ENCODE results near the gene KRT34. TPM values are rescaled to one million over a fixed set of nuclear protein-coding genes. Genes with fewer than 3 reads are reported as not detected.

The KRT34 gene
- total RNA-seq, 1 donor from 2014 or later: not detected

DNA sequence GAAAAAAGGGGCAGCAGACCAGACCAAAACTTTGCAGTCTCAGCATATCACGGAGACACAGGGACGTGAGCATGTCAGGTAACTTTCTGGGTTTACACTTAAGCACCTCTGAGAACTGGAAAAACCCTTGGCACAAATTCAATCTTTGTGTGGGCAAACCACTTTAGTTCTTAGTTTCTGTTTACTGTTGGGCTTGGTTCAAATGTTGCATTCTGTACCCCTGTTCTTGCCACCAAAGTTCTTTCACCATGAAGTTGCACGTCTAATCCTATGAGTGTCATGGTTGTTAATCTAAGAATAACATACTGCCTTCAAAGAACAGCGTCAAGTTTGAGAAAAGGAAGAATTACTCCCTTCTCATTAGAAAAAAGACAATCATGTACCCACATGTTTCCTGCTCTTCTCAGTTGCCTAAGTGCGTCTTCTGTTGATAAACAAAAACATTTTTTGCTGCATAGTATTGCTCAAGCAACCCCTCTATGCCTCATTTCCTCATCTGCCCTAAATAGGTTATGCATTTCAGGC, 43.1 kb downstream of the KRT34 start:
- no peak for DNase-seq (ENCODE audit: low spot score)
- intact Hi-C loops (cut with DNase I): no loop called here

DNA sequence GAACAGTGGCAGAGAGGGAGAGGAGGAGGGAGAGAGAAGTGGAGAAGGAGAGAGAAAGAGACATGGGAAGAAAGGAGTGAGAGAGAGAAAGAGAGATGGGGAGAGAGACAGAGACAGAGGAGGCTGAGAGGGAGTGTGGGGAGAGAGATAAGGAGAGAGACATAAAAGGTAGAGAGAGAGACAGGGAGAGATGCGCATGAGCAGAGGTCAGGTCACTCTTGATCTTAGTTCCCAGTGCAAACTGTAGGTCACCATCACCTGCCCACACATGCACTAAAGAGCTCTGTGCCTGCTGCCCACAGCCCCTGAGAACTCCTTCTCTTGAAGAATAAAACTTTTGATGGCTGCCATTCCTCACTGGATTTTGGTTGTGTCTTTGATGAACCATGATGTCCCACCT, 46.4 kb downstream of the KRT34 start:
- intact Hi-C loops (cut with DNase I): no loop called here
- DNase-seq (ENCODE audit: low spot score): no peak

DNA sequence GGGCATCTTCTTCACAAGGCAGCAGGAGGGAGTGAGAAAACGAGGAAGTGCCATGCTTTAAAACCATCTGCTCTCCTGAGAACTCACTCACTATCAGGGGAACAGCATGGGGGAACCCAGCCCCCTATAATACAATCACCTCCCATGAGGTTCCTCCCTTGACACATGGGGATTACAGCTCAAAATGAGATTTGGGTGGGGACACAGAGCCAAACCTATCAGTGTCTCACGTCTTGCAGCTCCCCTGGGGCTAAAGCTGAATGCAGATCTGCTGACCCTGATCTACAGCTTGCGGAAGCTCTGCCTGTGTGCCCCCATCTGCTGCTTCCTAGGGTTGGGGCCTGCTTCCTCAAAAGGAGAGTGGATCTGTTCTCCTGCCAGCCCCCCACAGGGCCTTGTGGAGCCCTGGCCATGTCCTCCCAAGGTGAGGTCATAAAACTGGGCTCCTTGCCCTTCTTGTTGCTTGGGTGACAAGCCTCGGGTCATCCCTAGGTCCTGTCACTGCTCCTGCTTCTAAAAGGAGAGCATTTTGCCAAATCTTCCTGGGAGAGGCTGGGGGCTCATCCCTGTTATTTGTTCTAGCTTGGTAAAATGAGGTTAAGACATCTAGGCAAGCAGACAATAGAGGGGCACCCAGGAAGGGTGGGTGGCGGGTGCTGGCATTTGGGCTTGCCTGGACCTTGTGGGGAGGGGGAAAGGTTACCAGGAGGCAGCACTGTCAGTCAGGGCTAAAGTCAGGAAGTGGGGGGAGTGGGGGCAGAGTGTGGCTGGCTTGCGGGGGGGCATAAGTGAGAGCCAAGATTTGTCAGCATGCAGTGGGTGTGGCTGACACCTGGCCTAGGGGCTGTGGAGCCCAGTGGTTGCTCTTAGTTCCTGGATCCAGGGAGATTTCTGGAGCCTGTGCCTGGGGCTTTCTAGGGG, 47.5 kb downstream of the KRT34 start:
- no peak for DNase-seq (ENCODE audit: low spot score)
- intact Hi-C loops (cut with DNase I): no loop called here

DNA sequence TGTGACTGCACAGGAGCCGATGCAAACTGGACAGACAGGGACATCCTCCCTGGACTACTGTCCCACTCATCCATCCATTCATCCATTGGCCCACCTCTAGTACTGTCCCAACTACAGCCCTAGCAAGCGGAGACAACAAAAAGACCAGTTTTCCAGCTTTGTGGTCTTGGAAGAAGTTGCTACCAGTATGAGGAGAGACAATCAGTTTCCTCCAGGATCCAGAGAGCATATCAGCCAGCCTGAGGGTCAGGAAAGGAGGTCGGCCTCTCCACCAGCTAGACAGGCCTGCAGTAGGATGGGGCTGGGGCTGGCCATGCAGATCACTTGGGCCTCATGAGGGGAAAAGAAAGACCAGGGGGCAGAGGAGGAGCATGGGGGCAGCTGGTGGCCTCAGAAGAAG, 48.3 kb downstream of the KRT34 start:
- intact Hi-C loops (cut with DNase I): no loop called here

DNA sequence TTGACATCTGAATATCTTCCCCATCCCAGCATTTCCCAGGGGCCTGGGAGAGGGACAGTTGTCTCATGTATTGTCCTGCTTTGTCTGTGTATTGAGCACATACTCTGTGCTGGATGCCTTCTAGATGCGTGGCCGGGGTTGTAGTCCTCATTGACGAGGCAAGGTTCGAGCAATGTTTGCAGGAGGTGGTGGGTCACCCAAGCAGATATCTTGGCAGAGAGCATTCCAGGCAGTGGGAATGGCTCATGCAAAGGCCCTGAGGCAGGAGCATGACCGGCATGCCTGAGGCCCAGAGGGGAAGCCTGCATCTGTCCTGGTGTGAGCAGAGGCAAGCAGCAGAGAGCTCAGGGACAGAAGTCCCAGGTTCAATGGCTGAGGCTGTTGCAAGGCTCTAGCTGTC, 49.0 kb downstream of the KRT34 start:
- intact Hi-C loops (cut with DNase I): no loop called here
- no peak for DNase-seq (ENCODE audit: low spot score)

More for the DNA sequence above, 48.3 kb downstream of the KRT34 start:
- no peak for DNase-seq (ENCODE audit: low spot score)

DNA sequence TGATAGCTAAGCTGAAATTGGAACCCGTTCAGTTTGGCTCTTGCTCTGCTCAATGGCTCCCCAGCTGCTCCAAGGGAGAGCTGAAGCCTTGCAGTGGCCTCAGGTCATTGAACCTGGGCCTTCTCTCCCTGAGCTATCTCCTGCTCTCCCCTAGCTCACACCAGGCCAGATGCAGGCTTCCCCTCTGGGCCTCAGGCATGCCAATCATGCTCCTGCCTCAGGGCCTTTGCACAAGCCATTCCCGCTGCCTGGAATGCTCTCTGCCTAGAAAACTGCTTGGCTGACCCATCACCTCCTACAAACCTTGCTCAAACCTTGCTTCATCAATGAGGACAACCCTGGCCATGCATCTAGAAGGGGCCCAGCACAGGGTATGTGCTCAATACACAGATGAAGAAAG, 49.9 kb downstream of the KRT34 start:
- no peak for DNase-seq (ENCODE audit: low spot score)
- intact Hi-C loops (cut with DNase I): no loop called here

DNA sequence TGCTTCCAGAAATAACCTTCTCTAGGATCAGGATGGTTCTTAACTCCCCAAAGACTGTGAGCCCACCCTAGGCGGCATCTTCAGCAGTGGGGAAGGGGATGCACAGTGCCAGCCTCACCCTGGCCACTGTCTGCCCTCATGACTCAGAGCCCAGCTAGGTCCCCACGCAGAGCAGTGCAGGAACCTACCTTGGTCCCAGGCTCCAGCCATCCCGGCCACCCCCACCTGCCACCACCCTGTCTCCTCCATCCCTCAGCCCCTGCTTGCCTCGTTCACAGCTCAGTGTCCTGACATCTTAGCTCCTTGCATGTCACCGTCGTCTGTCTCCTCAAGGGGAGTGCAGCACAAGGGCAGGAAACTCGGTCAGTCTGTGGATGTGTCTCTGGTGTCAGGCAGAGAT, 50.5 kb downstream of the KRT34 start:
- no peak for DNase-seq (ENCODE audit: low spot score)
- intact Hi-C loops (cut with DNase I): no loop called here

DNA sequence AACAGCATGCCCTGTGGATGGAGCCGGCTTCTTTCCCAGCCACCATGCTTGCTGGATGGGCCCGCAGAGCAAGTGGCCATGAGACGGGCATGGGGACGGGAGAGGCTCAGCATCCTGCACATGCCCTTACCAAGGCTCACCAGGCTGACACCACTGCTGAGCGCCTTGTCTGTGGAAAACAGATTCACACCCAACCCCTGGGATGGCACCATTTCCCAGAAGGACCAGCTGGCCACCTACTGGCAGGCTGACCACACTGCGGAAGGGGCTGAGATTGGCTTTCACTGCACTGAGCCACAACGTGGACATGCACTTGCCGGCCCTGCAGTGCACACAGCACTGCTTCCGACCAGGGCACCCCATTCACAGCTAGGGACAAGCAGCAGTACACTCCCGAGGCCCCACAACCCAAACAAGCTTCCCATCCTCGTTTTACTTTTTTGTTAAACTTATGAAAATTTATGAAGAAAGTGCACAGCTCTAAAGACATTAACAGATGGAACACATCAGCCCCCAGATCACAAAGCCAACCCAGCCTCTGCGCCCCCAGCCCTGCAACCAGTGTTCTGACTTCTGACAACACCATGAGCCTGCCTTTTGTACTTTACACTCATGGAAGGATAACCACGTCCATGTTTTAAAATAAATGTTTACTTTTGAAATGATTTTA, 52.7 kb downstream of the KRT34 start:
- DNase-seq (ENCODE audit: low spot score): no peak

DNA sequence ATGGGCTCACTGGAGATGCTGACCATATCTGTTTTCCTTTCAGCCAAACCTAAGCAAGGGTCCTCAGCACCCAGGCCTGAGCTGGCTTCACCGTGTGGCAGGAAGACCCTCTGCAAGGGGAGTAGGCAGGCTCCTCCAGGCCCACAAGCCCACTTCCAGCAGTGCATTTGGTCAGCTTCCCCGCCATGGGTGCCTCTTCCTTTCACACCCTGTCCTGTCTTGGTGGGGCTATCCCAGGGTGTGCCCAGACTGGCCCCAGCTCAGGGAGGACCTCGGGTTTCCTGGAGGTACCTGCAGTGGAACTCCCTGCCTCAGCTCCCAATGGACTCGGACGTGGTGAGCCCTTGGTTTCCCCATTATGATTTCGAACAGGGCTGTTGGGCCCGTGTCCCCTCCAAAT, 53.9 kb downstream of the KRT34 start:
- intact Hi-C loops (cut with DNase I): loop anchor here (10.0 kb wide), 2 partner anchors 167 to 523 kb away; no protein-coding TSS in a partner anchor

More for the DNA sequence above, 52.7 kb downstream of the KRT34 start:
- intact Hi-C loops (cut with DNase I): loop anchor here (10.0 kb wide), 2 partner anchors 165 to 525 kb away; no protein-coding TSS in a partner anchor

More for the DNA sequence above, 53.9 kb downstream of the KRT34 start:
- DNase-seq (ENCODE audit: low spot score): no peak

Other genes starting within 250 kb of the KRT34 start
- not detected for gene KRTAP4-6, start 241.8 kb downstream of the KRT34 start, total RNA-seq
- not detected for gene KRTAP4-5, start 232.5 kb downstream of the KRT34 start, total RNA-seq
- not detected for gene KRTAP4-4, start 221.6 kb downstream of the KRT34 start, total RNA-seq
- not detected for gene KRTAP4-3, start 214.1 kb downstream of the KRT34 start, total RNA-seq
- not detected for gene KRTAP4-2, start 204.1 kb downstream of the KRT34 start, total RNA-seq
- gene KRTAP4-1, start 197.4 kb downstream of the KRT34 start, total RNA-seq: not detected
- gene KRTAP9-1, start 192.4 kb downstream of the KRT34 start, total RNA-seq: not detected
- not detected for gene KRTAP9-2, start 155.7 kb downstream of the KRT34 start, total RNA-seq
- not detected for gene KRTAP9-3, start 149.9 kb downstream of the KRT34 start, total RNA-seq
- gene KRTAP9-8, start 144.3 kb downstream of the KRT34 start, total RNA-seq: not detected
- not detected for gene KRTAP9-4, start 132.6 kb downstream of the KRT34 start, total RNA-seq
- gene KRTAP9-9, start 126.9 kb downstream of the KRT34 start, total RNA-seq: not detected
- not detected for gene KRTAP9-6, start 116.9 kb downstream of the KRT34 start, total RNA-seq
- not detected for gene KRTAP9-7, start 106.6 kb downstream of the KRT34 start, total RNA-seq
- not detected for gene KRTAP29-1, start 79.5 kb downstream of the KRT34 start, total RNA-seq
- gene KRTAP16-1, start 73.0 kb downstream of the KRT34 start, total RNA-seq: not detected
- not detected for gene KRTAP17-1, start 66.6 kb downstream of the KRT34 start, total RNA-seq
- gene KRT33A, start 31.5 kb downstream of the KRT34 start, total RNA-seq: not detected
- gene KRT33B, start 12.5 kb downstream of the KRT34 start, total RNA-seq: not detected
- not detected for gene KRT31, start 15.3 kb upstream of the KRT34 start, total RNA-seq
- gene KRT37, start 42.3 kb upstream of the KRT34 start, total RNA-seq: not detected
- gene KRT38, start 58.7 kb upstream of the KRT34 start, total RNA-seq: not detected
- gene KRT32, start 85.1 kb upstream of the KRT34 start, total RNA-seq: 0.27 TPM
- gene KRT35, start 98.8 kb upstream of the KRT34 start, total RNA-seq: not detected
- gene KRT36, start 107.6 kb upstream of the KRT34 start, total RNA-seq: not detected
- not detected for gene KRT13, start 123.3 kb upstream of the KRT34 start, total RNA-seq
- gene KRT15, start 136.6 kb upstream of the KRT34 start, total RNA-seq: not detected
- 1.1 TPM for gene KRT19, start 146.0 kb upstream of the KRT34 start, total RNA-seq
- gene KRT9, start 189.8 kb upstream of the KRT34 start, total RNA-seq: not detected
- not detected for gene KRT14, start 204.6 kb upstream of the KRT34 start, total RNA-seq
- not detected for gene KRT16, start 230.5 kb upstream of the KRT34 start, total RNA-seq
- not detected for gene KRT17, start 242.3 kb upstream of the KRT34 start, total RNA-seq